BJ (cell line): ENCODE data around the gene NCAPD2. TPM values are rescaled to one million over a fixed set of nuclear protein-coding genes. Genes with fewer than 3 reads are reported as not detected.
"Not testable (repeated sequence)": the region's sequence is repeated elsewhere in the genome, so short reads cannot be mapped to it uniquely, and the experiment has no call there.

Experiments used
- CTCF ChIA-PET: fragments of 350-600 bp; formaldehyde crosslinking; extraction: SDS; loops from one replicate; lab custom pipeline; 2021; ENCODE audit warnings: antibody characterized with exemption, inconsistent platforms; lab: Yijun Ruan, JAX
- POLR2A ChIA-PET: fragments of 300-600 bp; sonication (Branson Sonifier 250); formaldehyde crosslinking; extraction: SDS; loops from one replicate; lab custom pipeline; 2021; ENCODE audit warnings: antibody characterized with exemption; lab: Charles Lee
- DNase-seq: peaks from one replicate; pipeline ENCODE4 v3.0.0-alpha.2; 2011; ENCODE audit warnings: low read depth
- H3K27me3 ChIP-seq: 2 replicates; pipeline ENCODE4 v1.6.0; 2011; ENCODE audit warnings: low read length; ENCODE audit not compliant: control insufficient read depth, insufficient read depth
- H3K36me3 ChIP-seq: 2 replicates; pipeline ENCODE4 v1.5.1; 2011; ENCODE audit warnings: low read length; ENCODE audit not compliant: control insufficient read depth, insufficient read depth
- H3K4me3 ChIP-seq: 2 replicates; pipeline ENCODE4 v1.5.1; 2011; ENCODE audit warnings: low read depth, mild to moderate bottlenecking, control low read depth, low read length
- CTCF ChIP-seq: IDR thresholded peaks from 2 replicates; pipeline ENCODE4 v1.5.1; 2011; ENCODE audit warnings: low read depth, mild to moderate bottlenecking, control low read depth, inconsistent platforms, low read length, moderate library complexity; ENCODE audit not compliant: insufficient read depth
- polyA plus RNA-seq: library from polyadenylated mRNA; depleted of rRNA; stranded (reverse); fragments of >200 nt; gene quantifications from 2 replicates; pipeline ENCODE4 v1.2.3, GENCODE V29; 2011

The NCAPD2 gene
- polyA plus RNA-seq, 1 experiment = 65.6 TPM

DNA sequence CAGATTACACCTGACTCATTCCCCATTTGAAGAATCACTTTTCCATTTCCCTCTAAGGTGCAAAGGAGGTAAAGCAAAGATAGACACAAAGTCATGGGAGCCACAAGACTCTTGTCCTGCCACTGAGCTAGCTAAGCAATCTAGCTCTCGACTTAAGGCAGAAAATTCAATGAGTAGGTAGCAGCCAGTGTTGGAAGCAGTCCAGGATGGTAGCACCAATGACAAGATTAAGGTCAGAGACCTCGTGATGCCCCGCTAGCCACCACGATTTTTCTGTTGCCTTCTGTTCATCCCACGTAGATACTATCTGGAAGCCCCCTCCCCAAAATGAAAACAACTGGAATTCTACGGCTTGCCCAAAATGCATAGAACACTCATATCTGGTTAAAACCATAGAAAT lies 24.8 kb upstream of the NCAPD2 start:
- no peak for TF ChIP-seq CTCF
- no peaks in the 10 kb centered on the region for H3K27me3 ChIP-seq
- peaks cover 9% of the 10 kb centered on the region for H3K36me3 ChIP-seq
- ChIA-PET POLR2A (no interaction called here), CTCF (interaction anchor here (1.1 to 2.8 kb wide), 5 partner anchors 9 to 146 kb away, joined by 3 to 17 read pairs (median 4); no protein-coding TSS in a partner anchor)
- DNase-seq = no peak
- H3K4me3 ChIP-seq = peak overlapping the region; percentile 1; the same call in 1 of the 2 replicates

DNA sequence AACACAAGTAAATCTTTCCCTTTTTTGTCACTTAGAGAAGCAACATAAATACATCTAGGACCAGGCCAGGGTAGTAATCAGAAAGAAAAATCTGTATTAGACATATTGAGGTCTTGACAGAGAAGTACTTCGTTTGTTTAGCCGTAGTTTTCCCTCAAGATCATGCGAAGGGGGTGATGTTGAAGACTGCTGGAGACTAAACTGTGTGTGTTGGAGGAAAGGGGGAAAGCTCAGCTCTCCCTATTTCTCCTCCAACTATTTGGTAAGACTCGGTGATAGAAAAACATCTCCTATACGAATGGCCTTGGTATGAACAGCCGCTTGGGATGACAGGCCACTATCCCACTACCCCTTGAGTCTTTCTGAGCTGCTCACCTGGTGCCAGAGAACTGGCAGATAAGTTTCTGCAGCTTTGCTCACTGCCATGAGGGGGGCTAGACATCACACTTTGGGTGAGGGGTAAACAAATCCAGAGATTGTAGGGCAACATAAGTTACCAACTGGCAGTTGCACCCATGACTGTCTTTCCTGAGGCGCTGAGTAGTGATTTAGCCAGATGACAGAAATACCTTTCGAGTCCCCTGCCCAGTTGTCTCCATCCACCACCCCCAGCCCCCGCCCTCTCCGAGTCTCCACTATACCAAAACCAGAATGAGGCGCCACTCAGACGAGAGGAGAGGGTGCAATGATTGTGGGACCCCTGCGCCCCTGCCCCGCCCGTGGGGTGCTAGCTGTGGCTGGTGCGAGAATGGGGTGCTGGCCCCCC lies 24.1 kb upstream of the NCAPD2 start:
- no peak for DNase-seq
- no peaks in the 10 kb centered on the region for H3K27me3 ChIP-seq
- peaks cover 2% of the 10 kb centered on the region for H3K36me3 ChIP-seq
- TF ChIP-seq CTCF = no peak
- ChIA-PET CTCF (interaction anchor here (0.6 to 2.8 kb wide), 9 partner anchors 11 to 185 kb away, joined by 3 to 17 read pairs (median 6); partner anchors contain the start of gene MRPL51), POLR2A (interaction anchor here (1.8 kb wide), 1 partner anchor 64 kb away, joined by 10 read pairs; the partner anchor contains the start of gene GAPDH)
- H3K4me3 ChIP-seq = peak overlapping the region; percentile 68

DNA sequence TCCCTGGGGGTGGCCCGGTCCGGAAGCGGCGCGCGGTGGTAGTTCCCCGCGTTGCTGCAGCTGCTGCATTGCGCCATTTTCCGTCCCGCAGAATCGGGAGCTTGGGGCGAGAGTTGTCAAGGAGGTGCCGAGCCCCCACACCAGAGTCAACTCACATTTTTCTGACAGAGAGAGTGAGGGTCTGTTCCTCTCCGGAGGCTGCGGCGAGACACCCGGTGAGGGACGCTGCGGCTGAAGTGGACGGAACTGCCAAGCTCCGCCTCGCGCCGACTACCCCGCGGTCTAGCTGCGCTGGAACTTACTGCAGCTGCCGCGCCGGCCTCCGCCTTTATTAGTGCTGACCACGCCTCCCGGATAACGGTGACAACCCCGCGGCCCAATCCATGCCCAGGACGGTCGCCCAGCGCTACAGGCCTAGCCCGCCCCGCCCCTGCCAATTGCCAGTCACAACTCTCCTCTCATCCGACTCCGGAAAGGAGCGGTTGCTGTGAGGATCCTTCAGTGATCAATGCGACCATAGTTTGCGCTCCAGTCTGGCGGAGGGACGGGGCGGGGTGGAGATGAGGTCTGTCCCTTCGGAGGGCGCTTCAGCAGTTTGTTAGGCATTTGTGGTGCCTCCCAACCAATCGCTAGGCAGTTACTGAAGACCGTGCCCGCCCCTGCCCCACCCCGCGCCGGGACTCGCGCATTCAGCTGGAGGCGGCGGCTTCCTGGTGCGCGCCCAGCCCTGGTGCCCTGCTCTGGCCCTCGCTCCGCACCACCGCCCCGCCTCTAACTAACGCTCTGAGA lies 23.3 kb upstream of the NCAPD2 start, which contains the start of gene VAMP1:
VAMP1 (minus strand) TSS at position 303 of the 789 bp plus-strand sequence; CDS start at position 157, 146 bp downstream.
- H3K27me3 ChIP-seq = no peaks in the 10 kb centered on the region
- H3K36me3 ChIP-seq = peaks cover 2% of the 10 kb centered on the region
- TF ChIP-seq CTCF = peak; percentile 2; the same call in 1 of the 2 replicates
- DNase-seq = peak; percentile 91
- ChIA-PET CTCF (interaction anchor here (0.6 to 2.8 kb wide), 11 partner anchors 12 to 481 kb away, joined by 3 to 17 read pairs (median 5); partner anchors contain the start of gene MRPL51), POLR2A (interaction anchor here (0.6 to 1.8 kb wide), 7 partner anchors 18 to 304 kb away, joined by 3 to 14 read pairs (median 5); partner anchors contain the start of gene GAPDH)
- H3K4me3 ChIP-seq = peak within 1 kb of the TSS; percentile 68

- ChIA-PET CTCF (no interaction called here), POLR2A (no interaction called here)
- H3K27me3 ChIP-seq = no peaks in the 10 kb centered on the region
- DNase-seq = no peak
- H3K36me3 ChIP-seq = no peaks in the 10 kb centered on the region
- H3K4me3 ChIP-seq = no peak overlapping the region
- TF ChIP-seq CTCF = no peak
Observed at GRCh38 chr12:6471989-6472360, 21.9 kb upstream of the NCAPD2 start.

DNA sequence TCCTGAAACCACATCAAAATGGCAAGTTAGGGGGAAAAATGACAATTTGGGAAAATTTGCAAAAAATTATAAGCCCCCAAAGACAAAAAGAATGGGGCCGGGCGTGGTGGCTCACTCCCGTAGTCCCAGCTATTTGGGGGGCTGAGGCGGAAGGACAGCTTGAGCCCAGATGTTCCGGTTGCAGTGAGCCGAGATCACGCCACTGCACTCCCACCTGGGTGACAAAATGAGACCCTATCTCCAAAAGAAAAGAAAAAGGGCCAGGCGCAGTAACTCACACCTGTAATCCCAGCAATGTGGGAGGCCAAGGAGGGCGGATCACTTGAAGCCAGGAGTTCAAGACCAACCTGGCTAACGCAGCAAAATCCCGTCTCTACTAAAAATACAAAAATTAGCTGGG lies 21.4 kb upstream of the NCAPD2 start:
- Histone ChIP-seq H3K36me3 (no peaks in the 10 kb centered on the region), H3K4me3 (no peak overlapping the region), H3K27me3 (no peaks in the 10 kb centered on the region)
- TF ChIP-seq CTCF = no peak
- POLR2A ChIA-PET = no interaction called here
- CTCF ChIA-PET = no interaction called here
- DNase-seq = no peak

- DNase-seq, H3K27me3 ChIP-seq, H3K36me3 ChIP-seq, H3K4me3 ChIP-seq, POLR2A ChIA-PET, CTCF ChIA-PET: not testable (repeated sequence)
Observed at GRCh38 chr12:6475233-6475975, 18.5 kb upstream of the NCAPD2 start.
